GM23338 (cell line): ENCODE measurements around the gene ARF1. TPM values are rescaled to one million over a fixed set of nuclear protein-coding genes. Genes with fewer than 3 reads are reported as not detected.
A peak's percentile ranks its signal among the peaks of the same experiment; 100 is the strongest.

Experiments used
- ATAC-seq: fragments of 200-7000 bp; cut with Tn5 transposase; 3 replicates; pipeline ENCODE4 v1.9.1; 2020
- DNase-seq: peaks from one replicate; pipeline ENCODE4 v3.0.0-alpha.2; 2015; ENCODE audit warnings: low spot score
- H2AFZ ChIP-seq: fragments of 200-600 bp; sonication (generic); 2 replicates; pipeline ENCODE4 v1.8.0; 2016; ENCODE audit warnings: antibody characterized with exemption, mild to moderate bottlenecking, moderate library complexity
- H3F3A ChIP-seq: fragments of 200-600 bp; sonication (generic); replicated peaks from 2 replicates; pipeline ENCODE4 v1.8.0; 2017; ENCODE audit warnings: antibody characterized with exemption, mixed run types, low read depth
- H3K27ac ChIP-seq: fragments of 200-600 bp; sonication (generic); 2 replicates; pipeline ENCODE4 v1.6.1; 2016; ENCODE audit warnings: low read depth
- H3K27me3 ChIP-seq: fragments of 200-600 bp; sonication (generic); 2 replicates; pipeline ENCODE4 v1.8.0; 2016; ENCODE audit warnings: mild to moderate bottlenecking, mixed run types, moderate library complexity; ENCODE audit not compliant: insufficient read depth
- H3K36me3 ChIP-seq: fragments of 200-600 bp; sonication (generic); 2 replicates; pipeline ENCODE4 v1.8.0; 2016; ENCODE audit warnings: mild to moderate bottlenecking; ENCODE audit not compliant: insufficient read depth
- H3K4me1 ChIP-seq: fragments of 200-600 bp; sonication (generic); 2 replicates; pipeline ENCODE4 v1.8.0; 2016; ENCODE audit warnings: mild to moderate bottlenecking, moderate library complexity; ENCODE audit not compliant: insufficient read depth
- H3K4me2 ChIP-seq: fragments of 200-600 bp; sonication (generic); 2 replicates; pipeline ENCODE4 v1.7.1; 2017; ENCODE audit warnings: mixed run types
- H3K4me3 ChIP-seq: fragments of 200-600 bp; sonication (generic); 2 replicates; pipeline ENCODE4 v1.6.1; 2016; ENCODE audit warnings: mixed run types
- H3K79me2 ChIP-seq: fragments of 200-600 bp; sonication (generic); replicated peaks from 2 replicates; pipeline ENCODE4 v1.8.0; 2017; ENCODE audit warnings: mild to moderate bottlenecking; ENCODE audit not compliant: insufficient read depth
- H3K9me2 ChIP-seq: fragments of 200-600 bp; sonication (generic); 2 replicates; pipeline ENCODE4 v1.8.0; 2017; ENCODE audit not compliant: insufficient read depth
- H4K20me1 ChIP-seq: fragments of 200-600 bp; sonication (generic); replicated peaks from 2 replicates; pipeline ENCODE4 v1.8.0; 2017; ENCODE audit warnings: mild to moderate bottlenecking; ENCODE audit not compliant: insufficient read depth
- H3K27ac Mint-ChIP-seq: 2 replicates; pipeline ENCODE4 v1.8.0; 2020; ENCODE audit warnings: inconsistent platforms, mild to moderate bottlenecking, moderate library complexity, mixed read lengths
- H3K27me3 Mint-ChIP-seq: 3 replicates; pipeline ENCODE4 v1.8.0; 2022; ENCODE audit warnings: low read depth, mild to moderate bottlenecking, moderate library complexity, mixed read lengths, inconsistent platforms; ENCODE audit not compliant: insufficient read depth, poor library complexity
- H3K36me3 Mint-ChIP-seq: 3 replicates; pipeline ENCODE4 v1.8.0; 2021; ENCODE audit warnings: low read depth, mild to moderate bottlenecking, inconsistent platforms, moderate library complexity, mixed read lengths
- H3K4me1 Mint-ChIP-seq: 3 replicates; pipeline ENCODE4 v1.8.0; 2020; ENCODE audit warnings: mild to moderate bottlenecking, inconsistent platforms, mixed read lengths
- H3K4me3 Mint-ChIP-seq: 3 replicates; pipeline ENCODE4 v1.8.0; 2021; ENCODE audit warnings: moderate library complexity, mild to moderate bottlenecking, inconsistent platforms, mixed read lengths
- H3K9me3 Mint-ChIP-seq: 3 replicates; pipeline ENCODE4 v1.8.0; 2020; ENCODE audit warnings: moderate library complexity, mild to moderate bottlenecking, inconsistent platforms, mixed read lengths
- CREB1 ChIP-seq: fragments of 250-450 bp; sonication (Bioruptor Pico); IDR thresholded peaks from 2 replicates; pipeline ENCODE4 v1.5.0; 2020; ENCODE audit warnings: low read depth, mild to moderate bottlenecking, moderate library complexity
- EZH2 ChIP-seq: fragments of 200-600 bp; sonication (generic); IDR thresholded peaks from one replicate; pipeline ENCODE4 v1.8.0; 2017; ENCODE audit warnings: antibody characterized with exemption, mild to moderate bottlenecking, low read depth; ENCODE audit not compliant: unreplicated experiment
- EZH2phosphoT487 ChIP-seq: fragments of 200-600 bp; sonication (generic); IDR thresholded peaks from one replicate; pipeline ENCODE4 v1.8.1; 2018; ENCODE audit warnings: antibody characterized with exemption; ENCODE audit not compliant: unreplicated experiment
- JUNB ChIP-seq: IDR thresholded peaks from one replicate; pipeline ENCODE4 v1.6.1; 2016; ENCODE audit warnings: antibody characterized with exemption; ENCODE audit not compliant: unreplicated experiment
- POLR2AphosphoS5 ChIP-seq: IDR thresholded peaks from 2 replicates; pipeline ENCODE4 v1.6.1; 2016; ENCODE audit warnings: antibody characterized with exemption, low read depth
- STAT1 ChIP-seq: IDR thresholded peaks from one replicate; pipeline ENCODE4 v1.6.1; 2016; ENCODE audit warnings: antibody characterized with exemption; ENCODE audit not compliant: unreplicated experiment
- ZNF114 ChIP-seq: fragments of 250-450 bp; sonication (Bioruptor Pico); IDR thresholded peaks from 2 replicates; pipeline ENCODE4 v1.5.0; 2020; ENCODE audit warnings: mild to moderate bottlenecking, moderate library complexity
- polyA plus RNA-seq: library from polyadenylated mRNA; unstranded; fragments of >200 nt; fragmentation: Nextera tagmentation; extraction: Ambion mirVana; gene quantifications from 2 replicates; pipeline ENCODE4 v1.2.1, GENCODE V29; 2016
- total RNA-seq: library from RNA; depleted of rRNA; stranded (reverse); fragments of >200 nt; shearing (Covaris generic); gene quantifications from 2 replicates; pipeline ENCODE4 v1.2.3, GENCODE V29; 2014
- TF ChIP-seq, protein P1 (sequence below): IDR thresholded peaks from 2 replicates; pipeline ENCODE4 v1.6.1; 2016; ENCODE audit warnings: antibody characterized with exemption
- TF ChIP-seq, protein P2 (sequence below), 2 experiments: fragments of 200-600 bp in 1 of 2; sonication (generic) in 1 of 2; conservative IDR thresholded peaks; 2 replicates each; pipeline versions ENCODE4 v1.5.1 to v1.6.1; 2016 to 2017; ENCODE audit warnings: antibody characterized with exemption in 2 of 2, low read depth in 2 of 2, mild to moderate bottlenecking in 2 of 2, moderate library complexity in 1 of 2
- TF ChIP-seq, protein P3 (sequence below): fragments of 250-450 bp; sonication (Bioruptor Pico); IDR thresholded peaks from 2 replicates; pipeline ENCODE4 v1.5.0; 2020; ENCODE audit warnings: mild to moderate bottlenecking, moderate library complexity
- TF ChIP-seq, protein P4 (sequence below): IDR thresholded peaks from one replicate; pipeline ENCODE4 v1.6.1; 2018; ENCODE audit warnings: antibody characterized with exemption; ENCODE audit not compliant: unreplicated experiment

Gene ARF1
- total and polyA plus RNA-seq, 2 experiments from 2014 or later: 210 to 306 TPM

DNA sequence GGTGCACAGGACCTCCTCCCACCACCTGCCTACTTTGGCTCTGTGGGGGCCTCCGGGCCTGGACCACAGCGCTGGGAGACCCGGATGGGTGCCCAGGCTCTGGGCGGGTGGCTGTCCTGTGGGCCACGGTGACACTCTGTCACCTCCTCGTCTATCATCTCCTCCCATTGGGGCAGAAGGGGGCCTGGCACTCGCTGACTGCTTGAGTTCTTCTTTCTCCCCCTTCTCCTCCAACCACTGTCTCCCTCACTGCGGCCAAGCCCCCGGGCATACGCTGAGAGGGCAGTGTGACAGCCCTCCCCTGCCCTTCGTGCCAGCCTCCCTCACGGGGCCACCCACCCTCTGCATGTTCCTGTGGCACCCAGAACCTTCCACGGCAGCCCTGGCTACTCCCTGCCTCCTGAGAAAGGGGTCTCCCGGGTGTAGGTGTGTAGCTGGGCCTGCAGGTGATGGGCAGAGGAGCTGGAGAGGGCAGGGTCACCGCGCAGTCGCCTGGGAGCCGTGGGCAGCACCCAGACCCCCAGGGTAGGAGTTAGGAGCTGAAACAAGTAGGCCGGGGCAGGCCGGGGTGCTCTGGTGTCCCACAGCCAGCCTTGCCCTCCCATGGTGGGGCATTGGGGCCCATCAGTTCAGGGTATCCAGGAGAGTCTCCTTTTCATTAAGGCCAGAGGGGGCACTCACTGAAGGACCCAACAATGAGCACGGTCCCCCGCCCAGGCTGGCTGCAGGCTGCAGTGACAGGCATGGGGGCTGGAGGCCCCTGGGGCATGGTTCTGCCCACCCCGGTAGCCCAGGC lies 9.2 kb upstream of the ARF1 start:
- ATAC-seq: peak; percentile 14
- H3K4me3 Mint-ChIP-seq: no peak overlapping the region

More for the DNA sequence above, 9.2 kb upstream of the ARF1 start:
- H3K27ac ChIP-seq: no peak overlapping the region
- H2AFZ ChIP-seq: no peak overlapping the region
- Mint-ChIP-seq H3K36me3 (no peaks in the 10 kb centered on the region), H3K27ac (no peak overlapping the region), H3K4me1 (peaks cover 2% of the 10 kb centered on the region; the same call in 1 of the 3 replicates), H3K9me3 (no peaks in the 10 kb centered on the region), H3K27me3 (peaks cover 71% of the 10 kb centered on the region)
- no peak for TF ChIP-seq EZH2phosphoT487
- TF ChIP-seq POLR2AphosphoS5: no peak
- TF ChIP-seq, protein P1, sequence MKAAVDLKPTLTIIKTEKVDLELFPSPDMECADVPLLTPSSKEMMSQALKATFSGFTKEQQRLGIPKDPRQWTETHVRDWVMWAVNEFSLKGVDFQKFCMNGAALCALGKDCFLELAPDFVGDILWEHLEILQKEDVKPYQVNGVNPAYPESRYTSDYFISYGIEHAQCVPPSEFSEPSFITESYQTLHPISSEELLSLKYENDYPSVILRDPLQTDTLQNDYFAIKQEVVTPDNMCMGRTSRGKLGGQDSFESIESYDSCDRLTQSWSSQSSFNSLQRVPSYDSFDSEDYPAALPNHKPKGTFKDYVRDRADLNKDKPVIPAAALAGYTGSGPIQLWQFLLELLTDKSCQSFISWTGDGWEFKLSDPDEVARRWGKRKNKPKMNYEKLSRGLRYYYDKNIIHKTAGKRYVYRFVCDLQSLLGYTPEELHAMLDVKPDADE: no peak
- TF ChIP-seq JUNB: no peak
- no peak for TF ChIP-seq EZH2
- TF ChIP-seq ZNF114 (CRISPR knock-in tag): no peak
- TF ChIP-seq, protein P2, sequence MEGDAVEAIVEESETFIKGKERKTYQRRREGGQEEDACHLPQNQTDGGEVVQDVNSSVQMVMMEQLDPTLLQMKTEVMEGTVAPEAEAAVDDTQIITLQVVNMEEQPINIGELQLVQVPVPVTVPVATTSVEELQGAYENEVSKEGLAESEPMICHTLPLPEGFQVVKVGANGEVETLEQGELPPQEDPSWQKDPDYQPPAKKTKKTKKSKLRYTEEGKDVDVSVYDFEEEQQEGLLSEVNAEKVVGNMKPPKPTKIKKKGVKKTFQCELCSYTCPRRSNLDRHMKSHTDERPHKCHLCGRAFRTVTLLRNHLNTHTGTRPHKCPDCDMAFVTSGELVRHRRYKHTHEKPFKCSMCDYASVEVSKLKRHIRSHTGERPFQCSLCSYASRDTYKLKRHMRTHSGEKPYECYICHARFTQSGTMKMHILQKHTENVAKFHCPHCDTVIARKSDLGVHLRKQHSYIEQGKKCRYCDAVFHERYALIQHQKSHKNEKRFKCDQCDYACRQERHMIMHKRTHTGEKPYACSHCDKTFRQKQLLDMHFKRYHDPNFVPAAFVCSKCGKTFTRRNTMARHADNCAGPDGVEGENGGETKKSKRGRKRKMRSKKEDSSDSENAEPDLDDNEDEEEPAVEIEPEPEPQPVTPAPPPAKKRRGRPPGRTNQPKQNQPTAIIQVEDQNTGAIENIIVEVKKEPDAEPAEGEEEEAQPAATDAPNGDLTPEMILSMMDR (conservative IDR thresholded peaks at IDR 0.05; ENCODE audit: low read depth in 2 of 2): no peak
- no peak for TF ChIP-seq STAT1
- TF ChIP-seq, protein P3, sequence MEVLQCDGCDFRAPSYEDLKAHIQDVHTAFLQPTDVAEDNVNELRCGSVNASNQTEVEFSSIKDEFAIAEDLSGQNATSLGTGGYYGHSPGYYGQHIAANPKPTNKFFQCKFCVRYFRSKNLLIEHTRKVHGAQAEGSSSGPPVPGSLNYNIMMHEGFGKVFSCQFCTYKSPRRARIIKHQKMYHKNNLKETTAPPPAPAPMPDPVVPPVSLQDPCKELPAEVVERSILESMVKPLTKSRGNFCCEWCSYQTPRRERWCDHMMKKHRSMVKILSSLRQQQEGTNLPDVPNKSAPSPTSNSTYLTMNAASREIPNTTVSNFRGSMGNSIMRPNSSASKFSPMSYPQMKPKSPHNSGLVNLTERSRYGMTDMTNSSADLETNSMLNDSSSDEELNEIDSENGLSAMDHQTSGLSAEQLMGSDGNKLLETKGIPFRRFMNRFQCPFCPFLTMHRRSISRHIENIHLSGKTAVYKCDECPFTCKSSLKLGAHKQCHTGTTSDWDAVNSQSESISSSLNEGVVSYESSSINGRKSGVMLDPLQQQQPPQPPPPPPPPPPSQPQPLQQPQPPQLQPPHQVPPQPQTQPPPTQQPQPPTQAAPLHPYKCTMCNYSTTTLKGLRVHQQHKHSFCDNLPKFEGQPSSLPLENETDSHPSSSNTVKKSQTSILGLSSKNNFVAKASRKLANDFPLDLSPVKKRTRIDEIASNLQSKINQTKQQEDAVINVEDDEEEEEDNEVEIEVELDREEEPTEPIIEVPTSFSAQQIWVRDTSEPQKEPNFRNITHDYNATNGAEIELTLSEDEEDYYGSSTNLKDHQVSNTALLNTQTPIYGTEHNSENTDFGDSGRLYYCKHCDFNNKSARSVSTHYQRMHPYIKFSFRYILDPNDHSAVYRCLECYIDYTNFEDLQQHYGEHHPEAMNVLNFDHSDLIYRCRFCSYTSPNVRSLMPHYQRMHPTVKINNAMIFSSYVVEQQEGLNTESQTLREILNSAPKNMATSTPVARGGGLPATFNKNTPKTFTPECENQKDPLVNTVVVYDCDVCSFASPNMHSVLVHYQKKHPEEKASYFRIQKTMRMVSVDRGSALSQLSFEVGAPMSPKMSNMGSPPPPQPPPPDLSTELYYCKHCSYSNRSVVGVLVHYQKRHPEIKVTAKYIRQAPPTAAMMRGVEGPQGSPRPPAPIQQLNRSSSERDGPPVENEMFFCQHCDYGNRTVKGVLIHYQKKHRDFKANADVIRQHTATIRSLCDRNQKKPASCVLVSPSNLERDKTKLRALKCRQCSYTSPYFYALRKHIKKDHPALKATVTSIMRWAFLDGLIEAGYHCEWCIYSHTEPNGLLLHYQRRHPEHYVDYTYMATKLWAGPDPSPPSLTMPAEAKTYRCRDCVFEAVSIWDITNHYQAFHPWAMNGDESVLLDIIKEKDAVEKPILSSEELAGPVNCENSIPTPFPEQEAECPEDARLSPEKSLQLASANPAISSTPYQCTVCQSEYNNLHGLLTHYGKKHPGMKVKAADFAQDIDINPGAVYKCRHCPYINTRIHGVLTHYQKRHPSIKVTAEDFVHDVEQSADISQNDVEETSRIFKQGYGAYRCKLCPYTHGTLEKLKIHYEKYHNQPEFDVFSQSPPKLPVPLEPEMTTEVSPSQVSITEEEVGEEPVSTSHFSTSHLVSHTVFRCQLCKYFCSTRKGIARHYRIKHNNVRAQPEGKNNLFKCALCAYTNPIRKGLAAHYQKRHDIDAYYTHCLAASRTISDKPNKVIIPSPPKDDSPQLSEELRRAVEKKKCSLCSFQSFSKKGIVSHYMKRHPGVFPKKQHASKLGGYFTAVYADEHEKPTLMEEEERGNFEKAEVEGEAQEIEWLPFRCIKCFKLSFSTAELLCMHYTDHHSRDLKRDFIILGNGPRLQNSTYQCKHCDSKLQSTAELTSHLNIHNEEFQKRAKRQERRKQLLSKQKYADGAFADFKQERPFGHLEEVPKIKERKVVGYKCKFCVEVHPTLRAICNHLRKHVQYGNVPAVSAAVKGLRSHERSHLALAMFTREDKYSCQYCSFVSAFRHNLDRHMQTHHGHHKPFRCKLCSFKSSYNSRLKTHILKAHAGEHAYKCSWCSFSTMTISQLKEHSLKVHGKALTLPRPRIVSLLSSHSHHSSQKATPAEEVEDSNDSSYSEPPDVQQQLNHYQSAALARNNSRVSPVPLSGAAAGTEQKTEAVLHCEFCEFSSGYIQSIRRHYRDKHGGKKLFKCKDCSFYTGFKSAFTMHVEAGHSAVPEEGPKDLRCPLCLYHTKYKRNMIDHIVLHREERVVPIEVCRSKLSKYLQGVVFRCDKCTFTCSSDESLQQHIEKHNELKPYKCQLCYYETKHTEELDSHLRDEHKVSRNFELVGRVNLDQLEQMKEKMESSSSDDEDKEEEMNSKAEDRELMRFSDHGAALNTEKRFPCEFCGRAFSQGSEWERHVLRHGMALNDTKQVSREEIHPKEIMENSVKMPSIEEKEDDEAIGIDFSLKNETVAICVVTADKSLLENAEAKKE (CRISPR knock-in tag): no peak
- no peak for TF ChIP-seq CREB1 (CRISPR knock-in tag)
- TF ChIP-seq, protein P4, sequence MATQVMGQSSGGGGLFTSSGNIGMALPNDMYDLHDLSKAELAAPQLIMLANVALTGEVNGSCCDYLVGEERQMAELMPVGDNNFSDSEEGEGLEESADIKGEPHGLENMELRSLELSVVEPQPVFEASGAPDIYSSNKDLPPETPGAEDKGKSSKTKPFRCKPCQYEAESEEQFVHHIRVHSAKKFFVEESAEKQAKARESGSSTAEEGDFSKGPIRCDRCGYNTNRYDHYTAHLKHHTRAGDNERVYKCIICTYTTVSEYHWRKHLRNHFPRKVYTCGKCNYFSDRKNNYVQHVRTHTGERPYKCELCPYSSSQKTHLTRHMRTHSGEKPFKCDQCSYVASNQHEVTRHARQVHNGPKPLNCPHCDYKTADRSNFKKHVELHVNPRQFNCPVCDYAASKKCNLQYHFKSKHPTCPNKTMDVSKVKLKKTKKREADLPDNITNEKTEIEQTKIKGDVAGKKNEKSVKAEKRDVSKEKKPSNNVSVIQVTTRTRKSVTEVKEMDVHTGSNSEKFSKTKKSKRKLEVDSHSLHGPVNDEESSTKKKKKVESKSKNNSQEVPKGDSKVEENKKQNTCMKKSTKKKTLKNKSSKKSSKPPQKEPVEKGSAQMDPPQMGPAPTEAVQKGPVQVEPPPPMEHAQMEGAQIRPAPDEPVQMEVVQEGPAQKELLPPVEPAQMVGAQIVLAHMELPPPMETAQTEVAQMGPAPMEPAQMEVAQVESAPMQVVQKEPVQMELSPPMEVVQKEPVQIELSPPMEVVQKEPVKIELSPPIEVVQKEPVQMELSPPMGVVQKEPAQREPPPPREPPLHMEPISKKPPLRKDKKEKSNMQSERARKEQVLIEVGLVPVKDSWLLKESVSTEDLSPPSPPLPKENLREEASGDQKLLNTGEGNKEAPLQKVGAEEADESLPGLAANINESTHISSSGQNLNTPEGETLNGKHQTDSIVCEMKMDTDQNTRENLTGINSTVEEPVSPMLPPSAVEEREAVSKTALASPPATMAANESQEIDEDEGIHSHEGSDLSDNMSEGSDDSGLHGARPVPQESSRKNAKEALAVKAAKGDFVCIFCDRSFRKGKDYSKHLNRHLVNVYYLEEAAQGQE: no peak
- no peaks in the 10 kb centered on the region for H3K36me3 ChIP-seq
- H3K4me1 ChIP-seq: no peaks in the 10 kb centered on the region
- DNase-seq: no peak
- no peaks in the 10 kb centered on the region for H3F3A ChIP-seq
- no peaks in the 10 kb centered on the region; the same call in 1 of the 2 replicates for H4K20me1 ChIP-seq
- H3K27me3 ChIP-seq: peaks cover 98% of the 10 kb centered on the region
- H3K79me2 ChIP-seq: no peaks in the 10 kb centered on the region
- no peaks in the 10 kb centered on the region for H3K9me2 ChIP-seq
- H3K4me2 ChIP-seq: no peak overlapping the region
- H3K4me3 ChIP-seq: no peak overlapping the region
